Activated CD4-positive, alpha-beta memory T cell treated with anti-CD3 and anti-CD28 coated beads for 36 hours (primary cell): Measurements from ENCODE around the gene G6PC3. TPM values are rescaled to one million over a fixed set of nuclear protein-coding genes. Genes with fewer than 3 reads are reported as not detected.

Source experiments
- CTCF ChIA-PET: fragments of 350-600 bp; sonication (Branson Sonifier 250); formaldehyde crosslinking; loops from one replicate; lab custom pipeline; 2021; ENCODE audit warnings: antibody characterized with exemption, inconsistent platforms; lab: Charles Lee
- POLR2A ChIA-PET: fragments of 350-600 bp; sonication (Branson Sonifier 250); formaldehyde crosslinking; loops from one replicate; lab custom pipeline; 2021; ENCODE audit warnings: antibody characterized with exemption; lab: Charles Lee
- DNase-seq: peaks from one replicate; pipeline ENCODE4 v3.0.0-alpha.2; 2020
- H3K27ac Mint-ChIP-seq: one replicate; pipeline ENCODE4 v1.8.0; 2021; ENCODE audit warnings: mixed read lengths
- H3K27me3 Mint-ChIP-seq: one replicate; pipeline ENCODE4 v1.8.0; 2021; ENCODE audit warnings: mixed read lengths
- H3K36me3 Mint-ChIP-seq: one replicate; pipeline ENCODE4 v1.8.0; 2021; ENCODE audit warnings: mixed read lengths
- H3K4me1 Mint-ChIP-seq: one replicate; pipeline ENCODE4 v1.8.0; 2021; ENCODE audit warnings: low read depth, mixed read lengths
- H3K4me3 Mint-ChIP-seq: one replicate; pipeline ENCODE4 v1.8.0; 2021; ENCODE audit warnings: mild to moderate bottlenecking, mixed read lengths
- H3K9me3 Mint-ChIP-seq: one replicate; pipeline ENCODE4 v1.8.0; 2021; ENCODE audit warnings: mixed read lengths
- intact Hi-C: fragments of 100-400 bp; cut with micrococcal nuclease; formaldehyde crosslinking; loops from one replicate; pipeline ENCODE4 v1.15.1; 2023
- total RNA-seq, 2 experiments: library from RNA; stranded (reverse); gene quantifications; one replicate each; pipeline ENCODE4 v1.2.3, GENCODE V29; 2021

Gene G6PC3
- total RNA-seq, 2 experiments from 2014 or later: 20.7 to 21.9 TPM

GRCh38 chr17:44086364-44087311, 16.1 kb downstream of the G6PC3 start:
- POLR2A ChIA-PET: no interaction called here
- H3K27ac Mint-ChIP-seq: peak overlapping the region; percentile 74
- peaks cover 18% of the 10 kb centered on the region for H3K4me1 Mint-ChIP-seq
- peak; percentile 80 for DNase-seq
- peaks cover 4% of the 10 kb centered on the region for H3K36me3 Mint-ChIP-seq
- H3K27me3 Mint-ChIP-seq: no peaks in the 10 kb centered on the region
- no peaks in the 10 kb centered on the region for H3K9me3 Mint-ChIP-seq
- intact Hi-C loops: no loop called here
- CTCF ChIA-PET: interaction anchor here (0.6 to 1.2 kb wide), 3 partner anchors 29 to 99 kb away, joined by 3 to 4 read pairs (median 3); partner anchors contain the start of gene HDAC5
- no peak overlapping the region for H3K4me3 Mint-ChIP-seq

- Mint-ChIP-seq H3K27ac (peak overlapping the region; percentile 74), H3K4me3 (no peak overlapping the region), H3K36me3 (peaks cover 4% of the 10 kb centered on the region), H3K9me3 (no peaks in the 10 kb centered on the region), H3K27me3 (no peaks in the 10 kb centered on the region), H3K4me1 (peaks cover 18% of the 10 kb centered on the region)
- intact Hi-C loops: no loop called here
- no peak for DNase-seq
- ChIA-PET POLR2A (no interaction called here), CTCF (interaction anchor here (0.6 to 1.2 kb wide), 3 partner anchors 28 to 99 kb away, joined by 3 to 4 read pairs (median 3); partner anchors contain the start of gene HDAC5)
Measured at GRCh38 chr17:44087319-44087718, 16.8 kb downstream of the G6PC3 start.

GRCh38 chr17:44088254-44088653, 17.7 kb downstream of the G6PC3 start:
- ChIA-PET POLR2A (no interaction called here), CTCF (interaction anchor here (1.7 kb wide), 1 partner anchor 47 kb away, joined by 3 read pairs; no protein-coding TSS in a partner anchor)
- Mint-ChIP-seq H3K27ac (no peak overlapping the region), H3K9me3 (no peaks in the 10 kb centered on the region), H3K36me3 (peaks cover 1% of the 10 kb centered on the region), H3K4me3 (no peak overlapping the region), H3K4me1 (peaks cover 18% of the 10 kb centered on the region), H3K27me3 (no peaks in the 10 kb centered on the region)
- DNase-seq: no peak
- intact Hi-C loops: no loop called here

GRCh38 chr17:44091200-44091997, 20.9 kb downstream of the G6PC3 start:
- Mint-ChIP-seq H3K27ac (no peak overlapping the region), H3K36me3 (peaks cover 1% of the 10 kb centered on the region), H3K4me1 (peaks cover 20% of the 10 kb centered on the region), H3K4me3 (no peak overlapping the region), H3K9me3 (no peaks in the 10 kb centered on the region), H3K27me3 (no peaks in the 10 kb centered on the region)
- ChIA-PET CTCF (interaction anchor here (0.6 kb wide), 1 partner anchor 341 kb away, joined by 3 read pairs; no protein-coding TSS in a partner anchor), POLR2A (interaction anchor here (1.0 kb wide), 1 partner anchor 32 kb away, joined by 3 read pairs; the partner anchor contains the start of gene HDAC5)
- intact Hi-C loops: no loop called here
- no peak for DNase-seq

- Mint-ChIP-seq H3K9me3 (no peaks in the 10 kb centered on the region), H3K36me3 (no peaks in the 10 kb centered on the region), H3K4me3 (no peak overlapping the region), H3K27me3 (no peaks in the 10 kb centered on the region), H3K4me1 (peaks cover 14% of the 10 kb centered on the region), H3K27ac (no peak overlapping the region)
- intact Hi-C loops: no loop called here
- ChIA-PET POLR2A (interaction anchor here (1.0 kb wide), 1 partner anchor 32 kb away, joined by 3 read pairs; the partner anchor contains the start of gene HDAC5), CTCF (no interaction called here)
- no peak for DNase-seq
Measured at GRCh38 chr17:44092051-44092450, 21.5 kb downstream of the G6PC3 start.

- POLR2A ChIA-PET: no interaction called here
- H3K36me3 Mint-ChIP-seq: no peaks in the 10 kb centered on the region
- CTCF ChIA-PET: no interaction called here
- peaks cover 8% of the 10 kb centered on the region for H3K4me1 Mint-ChIP-seq
- DNase-seq: no peak
- H3K27me3 Mint-ChIP-seq: no peaks in the 10 kb centered on the region
- intact Hi-C loops: no loop called here
- H3K4me3 Mint-ChIP-seq: no peak overlapping the region
- H3K27ac Mint-ChIP-seq: no peak overlapping the region
- no peaks in the 10 kb centered on the region for H3K9me3 Mint-ChIP-seq
Measured at GRCh38 chr17:44093231-44093900, 22.8 kb downstream of the G6PC3 start.

GRCh38 chr17:44094701-44095387, 24.3 kb downstream of the G6PC3 start:
- ChIA-PET CTCF (no interaction called here), POLR2A (no interaction called here)
- H3K4me3 Mint-ChIP-seq: no peak overlapping the region
- H3K9me3 Mint-ChIP-seq: no peaks in the 10 kb centered on the region
- DNase-seq: no peak
- no peaks in the 10 kb centered on the region for H3K36me3 Mint-ChIP-seq
- intact Hi-C loops: no loop called here
- H3K27ac Mint-ChIP-seq: no peak overlapping the region
- H3K27me3 Mint-ChIP-seq: no peaks in the 10 kb centered on the region
- peaks cover 6% of the 10 kb centered on the region for H3K4me1 Mint-ChIP-seq

- ChIA-PET POLR2A (no interaction called here), CTCF (no interaction called here)
- Mint-ChIP-seq H3K9me3 (no peaks in the 10 kb centered on the region), H3K4me1 (peaks cover 6% of the 10 kb centered on the region), H3K36me3 (no peaks in the 10 kb centered on the region), H3K27ac (no peak overlapping the region), H3K27me3 (no peaks in the 10 kb centered on the region), H3K4me3 (no peak overlapping the region)
- intact Hi-C loops: no loop called here
- DNase-seq: no peak
Measured at GRCh38 chr17:44095388-44095646, 24.8 kb downstream of the G6PC3 start.

GRCh38 chr17:44095647-44096496, 25.3 kb downstream of the G6PC3 start:
- intact Hi-C loops: no loop called here
- Mint-ChIP-seq H3K9me3 (no peaks in the 10 kb centered on the region), H3K36me3 (no peaks in the 10 kb centered on the region), H3K27ac (no peak overlapping the region), H3K27me3 (no peaks in the 10 kb centered on the region), H3K4me1 (peaks cover 6% of the 10 kb centered on the region), H3K4me3 (no peak overlapping the region)
- POLR2A ChIA-PET: no interaction called here
- no peak for DNase-seq
- CTCF ChIA-PET: interaction anchor here (0.9 kb wide), 1 partner anchor 11 kb away, joined by 3 read pairs; no protein-coding TSS in a partner anchor

- H3K9me3 Mint-ChIP-seq: no peaks in the 10 kb centered on the region
- H3K4me3 Mint-ChIP-seq: no peak overlapping the region
- H3K36me3 Mint-ChIP-seq: no peaks in the 10 kb centered on the region
- H3K4me1 Mint-ChIP-seq: peaks cover 6% of the 10 kb centered on the region
- POLR2A ChIA-PET: no interaction called here
- intact Hi-C loops: no loop called here
- no peak for DNase-seq
- H3K27ac Mint-ChIP-seq: no peak overlapping the region
- H3K27me3 Mint-ChIP-seq: no peaks in the 10 kb centered on the region
- CTCF ChIA-PET: interaction anchor here (0.9 kb wide), 1 partner anchor 13 kb away, joined by 3 read pairs; no protein-coding TSS in a partner anchor
Measured at GRCh38 chr17:44097110-44097958, 26.8 kb downstream of the G6PC3 start.
